OCI-LY7 (cell line): ENCODE measurements around the gene GORAB. TPM values are rescaled to one million over a fixed set of nuclear protein-coding genes. Genes with fewer than 3 reads are reported as not detected.

Experiments
- BruUV-seq: library from RNA; stranded (reverse); fragments of 400-500 nt; replicated peaks from 2 replicates; lab custom pipeline; 2021; lab: Mats Ljungman, UMichigan
- CTCF ChIA-PET: fragments of 300-600 bp; sonication (Branson Sonifier 250); formaldehyde crosslinking; loops from one replicate; lab custom pipeline; 2022; ENCODE audit warnings: antibody characterized with exemption; ENCODE audit not compliant: unreplicated experiment; lab: Charles Lee
- POLR2A ChIA-PET: fragments of 300-600 bp; sonication (Branson Sonifier 250); formaldehyde crosslinking; loops from one replicate; lab custom pipeline; 2022; ENCODE audit warnings: antibody characterized with exemption; lab: Charles Lee
- DNase-seq: peaks from one replicate; pipeline ENCODE4 v3.0.0-alpha.2; 2015; ENCODE audit warnings: low spot score
- H2AFZ ChIP-seq: fragments of 200-600 bp; sonication (generic), shearing (Covaris generic); 2 replicates; pipeline ENCODE4 v1.6.1; 2014; ENCODE audit warnings: mild to moderate bottlenecking, antibody characterized with exemption, low read length, moderate library complexity
- H3K27ac ChIP-seq: fragments of 200-600 bp; sonication (generic); 2 replicates; pipeline ENCODE4 v1.5.1; 2014; ENCODE audit warnings: mixed run types, low read depth, mild to moderate bottlenecking, moderate library complexity, low read length, inconsistent platforms; ENCODE audit not compliant: poor library complexity, severe bottlenecking
- H3K36me3 ChIP-seq: fragments of 200-600 bp; sonication (generic); 2 replicates; pipeline ENCODE4 v1.6.1; 2014; ENCODE audit warnings: mild to moderate bottlenecking, antibody characterized with exemption, low read length, moderate library complexity, mixed read lengths; ENCODE audit not compliant: insufficient read depth
- H3K4me1 ChIP-seq: fragments of 200-600 bp; sonication (generic); 2 replicates; pipeline ENCODE4 v1.5.1; 2014; ENCODE audit warnings: mild to moderate bottlenecking, low read length; ENCODE audit not compliant: insufficient read depth, poor library complexity, severe bottlenecking
- H3K4me2 ChIP-seq: fragments of 200-600 bp; sonication (generic); 2 replicates; pipeline ENCODE4 v1.6.1; 2014; ENCODE audit warnings: mild to moderate bottlenecking, low read length
- H3K4me3 ChIP-seq: fragments of 200-600 bp; sonication (generic); 2 replicates; pipeline ENCODE4 v1.5.1; 2014; ENCODE audit warnings: mild to moderate bottlenecking, low read depth, low read length; ENCODE audit not compliant: poor library complexity, severe bottlenecking
- H3K79me2 ChIP-seq: fragments of 200-600 bp; sonication (generic); 2 replicates; pipeline ENCODE4 v1.6.1; 2016; ENCODE audit warnings: low read depth, mild to moderate bottlenecking, low read length, moderate library complexity, mixed read lengths; ENCODE audit not compliant: insufficient read depth
- H3K9me2 ChIP-seq: fragments of 200-600 bp; sonication (generic); 2 replicates; pipeline ENCODE4 v1.6.1; 2016; ENCODE audit warnings: mild to moderate bottlenecking, low read length, mixed read lengths; ENCODE audit not compliant: insufficient read depth
- H3K9me3 ChIP-seq: fragments of 200-600 bp; sonication (generic); 2 replicates; pipeline ENCODE4 v1.6.1; 2014; ENCODE audit warnings: mild to moderate bottlenecking, mixed run types, low read length, mixed read lengths
- H4K20me1 ChIP-seq: fragments of 200-600 bp; sonication (generic); 2 replicates; pipeline ENCODE4 v1.6.1; 2014; ENCODE audit warnings: mild to moderate bottlenecking, antibody characterized with exemption, low read length, moderate library complexity, mixed read lengths; ENCODE audit not compliant: insufficient read depth
- EZH2phosphoT487 ChIP-seq: fragments of 200-600 bp; sonication (generic); IDR thresholded peaks from 2 replicates; pipeline ENCODE4 v1.6.1; 2018; ENCODE audit warnings: low read depth, borderline replicate concordance, mild to moderate bottlenecking, mixed run types, antibody characterized with exemption, low read length, moderate library complexity, mixed read lengths
- intact Hi-C: fragments of 100-400 bp; cut with micrococcal nuclease; formaldehyde crosslinking; loops from one replicate; pipeline ENCODE4 v1.10.0; 2022; ENCODE audit not compliant: unreplicated experiment
- total RNA-seq, 2 experiments: library from RNA; depleted of rRNA in 1 of 2; stranded (reverse); fragments of >200 nt in 1 of 2; shearing (Covaris generic) in 1 of 2; gene quantifications; 2 replicates each; pipeline ENCODE4 v1.2.3, GENCODE V29; 2014 to 2022
- TF ChIP-seq, protein P1 (sequence below): fragments of 200-600 bp; sonication (generic); conservative IDR thresholded peaks from 2 replicates; pipeline ENCODE4 v1.5.1; 2014; ENCODE audit warnings: mild to moderate bottlenecking, antibody characterized with exemption, low read length, moderate library complexity, mixed read lengths

GORAB gene
- total RNA-seq, 2 experiments from 2014 or later = 11.5 to 15.0 TPM

GRCh38 chr1:170535418-170535817, 3.5 kb downstream of the GORAB start:
- ChIA-PET CTCF (no interaction called here), POLR2A (no interaction called here)
- DNase-seq = no peak
- H3K4me1 ChIP-seq = peaks cover 14% of the 10 kb centered on the region
- H2AFZ ChIP-seq = no peak overlapping the region
- H3K27ac ChIP-seq = no peak overlapping the region
- intact Hi-C loops = loop anchor here (10.0 kb wide), 1 partner anchor 741 kb away; the partner anchor contains the start of gene METTL18
- no peaks in the 10 kb centered on the region for H3K9me2 ChIP-seq
- H3K36me3 ChIP-seq = peaks cover 31% of the 10 kb centered on the region
- TF ChIP-seq, protein P1, sequence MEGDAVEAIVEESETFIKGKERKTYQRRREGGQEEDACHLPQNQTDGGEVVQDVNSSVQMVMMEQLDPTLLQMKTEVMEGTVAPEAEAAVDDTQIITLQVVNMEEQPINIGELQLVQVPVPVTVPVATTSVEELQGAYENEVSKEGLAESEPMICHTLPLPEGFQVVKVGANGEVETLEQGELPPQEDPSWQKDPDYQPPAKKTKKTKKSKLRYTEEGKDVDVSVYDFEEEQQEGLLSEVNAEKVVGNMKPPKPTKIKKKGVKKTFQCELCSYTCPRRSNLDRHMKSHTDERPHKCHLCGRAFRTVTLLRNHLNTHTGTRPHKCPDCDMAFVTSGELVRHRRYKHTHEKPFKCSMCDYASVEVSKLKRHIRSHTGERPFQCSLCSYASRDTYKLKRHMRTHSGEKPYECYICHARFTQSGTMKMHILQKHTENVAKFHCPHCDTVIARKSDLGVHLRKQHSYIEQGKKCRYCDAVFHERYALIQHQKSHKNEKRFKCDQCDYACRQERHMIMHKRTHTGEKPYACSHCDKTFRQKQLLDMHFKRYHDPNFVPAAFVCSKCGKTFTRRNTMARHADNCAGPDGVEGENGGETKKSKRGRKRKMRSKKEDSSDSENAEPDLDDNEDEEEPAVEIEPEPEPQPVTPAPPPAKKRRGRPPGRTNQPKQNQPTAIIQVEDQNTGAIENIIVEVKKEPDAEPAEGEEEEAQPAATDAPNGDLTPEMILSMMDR = no peak
- TF ChIP-seq EZH2phosphoT487 = no peak
- H3K9me3 ChIP-seq = no peaks in the 10 kb centered on the region
- H4K20me1 ChIP-seq = peaks cover 5% of the 10 kb centered on the region; the same call in 1 of the 2 replicates
- peaks cover 48% of the 10 kb centered on the region for H3K79me2 ChIP-seq
- no TSS peak for BruUV-seq
- H3K4me2 ChIP-seq = no peak overlapping the region
- H3K4me3 ChIP-seq = no peak overlapping the region

DNA sequence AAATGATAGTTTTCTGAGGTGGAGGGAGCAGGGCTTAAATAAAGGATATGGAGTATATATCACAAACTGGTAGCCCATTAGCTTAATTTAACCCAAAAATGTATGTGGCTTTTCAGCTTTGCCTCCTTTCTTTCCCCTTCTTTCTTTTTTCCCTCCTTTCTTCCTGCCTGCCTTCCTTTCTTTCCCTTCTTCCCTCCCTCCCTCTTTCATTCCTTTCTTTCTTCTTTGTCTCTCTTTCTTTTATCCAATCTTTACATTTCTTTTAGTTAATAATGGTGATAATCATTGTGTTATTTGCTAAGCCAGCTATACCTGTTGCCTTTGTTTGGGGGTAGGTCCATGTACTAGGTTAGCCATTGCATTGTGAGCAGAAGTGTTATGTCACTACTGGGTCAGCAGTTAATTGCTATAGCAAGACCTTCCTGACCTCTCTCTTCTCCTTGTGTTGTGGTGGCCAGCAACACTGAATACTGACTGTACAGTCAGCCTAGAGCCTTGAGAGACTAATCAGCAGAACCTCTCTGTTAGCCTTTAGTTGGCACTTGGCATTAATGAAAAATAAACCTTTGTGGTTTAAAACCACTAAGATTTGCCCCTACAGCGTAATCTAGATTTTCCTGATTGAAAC, 5.1 kb downstream of the GORAB start:
- peaks cover 48% of the 10 kb centered on the region for H3K79me2 ChIP-seq

More for the DNA sequence above, 5.1 kb downstream of the GORAB start:
- Histone ChIP-seq H3K36me3 (peaks cover 46% of the 10 kb centered on the region), H3K27ac (no peak overlapping the region), H3K9me3 (no peaks in the 10 kb centered on the region), H3K4me2 (no peak overlapping the region), H3K4me1 (peaks cover 8% of the 10 kb centered on the region), H2AFZ (no peak overlapping the region), H3K9me2 (no peaks in the 10 kb centered on the region), H3K4me3 (no peak overlapping the region), H4K20me1 (peaks cover 9% of the 10 kb centered on the region; the same call in 1 of the 2 replicates)
- POLR2A ChIA-PET = no interaction called here
- intact Hi-C loops = loop anchor here (10.0 kb wide), 1 partner anchor 742 kb away; the partner anchor contains the start of gene METTL18
- TF ChIP-seq EZH2phosphoT487 = no peak
- TF ChIP-seq, protein P1 = no peak
- no TSS peak for BruUV-seq
- no peak for DNase-seq
- CTCF ChIA-PET = no interaction called here
